ENCODE data around the gene TAGLN2. TPM values are rescaled to one million over a fixed set of nuclear protein-coding genes. Genes with fewer than 3 reads are reported as not detected.

Gene TAGLN2
- total and polyA plus RNA-seq, 9 of the 15 experiments (the other 6 are each of a cell fraction or from before 2014, with no cell fraction given) = 192 to 683 (median 455) TPM

DNA sequence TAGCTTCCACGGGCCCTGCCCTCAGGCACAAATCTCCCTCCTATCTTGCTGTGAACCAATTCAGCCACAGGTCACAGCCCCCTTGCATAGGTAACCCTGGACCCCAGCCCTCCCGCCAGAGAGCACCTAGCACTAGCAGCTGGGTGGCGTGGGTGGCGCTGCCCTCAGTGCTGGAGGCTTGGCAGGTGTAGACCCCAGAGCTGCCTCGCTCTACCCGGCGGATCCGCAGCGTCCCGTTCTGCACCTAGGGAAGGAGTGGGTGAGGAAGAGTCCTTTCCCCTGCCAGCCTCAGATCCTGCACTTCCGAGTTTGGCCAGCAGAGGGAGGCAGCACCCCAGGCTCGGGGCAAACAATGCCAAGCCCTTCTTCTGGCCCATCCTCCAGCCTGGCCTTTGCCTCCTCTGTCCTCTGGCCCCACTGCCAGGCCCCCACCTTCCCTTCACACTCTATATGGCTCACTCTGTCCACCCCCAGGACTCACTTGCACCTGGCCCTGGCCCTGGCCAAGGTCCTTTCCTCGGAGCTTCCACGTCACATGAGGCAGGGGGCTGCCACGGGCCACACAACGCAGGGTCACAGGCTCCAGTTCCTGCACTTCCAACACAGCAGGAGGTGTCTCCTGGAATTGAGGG lies 11.1 kb upstream of the TAGLN2 start (continued):
- TF ChIP-seq ZBED1 (IDR thresholded peaks at IDR 0.05) = no peak
- TF ChIP-seq ZNF124 (CRISPR knock-in tag; IDR thresholded peaks at IDR 0.05) = no peak
- peak; percentile 92 for TF ChIP-seq SMC3 (conservative IDR thresholded peaks at IDR 0.05; ENCODE audit: insufficient read depth, low read depth, low read length)
- TF ChIP-seq, protein P1, sequence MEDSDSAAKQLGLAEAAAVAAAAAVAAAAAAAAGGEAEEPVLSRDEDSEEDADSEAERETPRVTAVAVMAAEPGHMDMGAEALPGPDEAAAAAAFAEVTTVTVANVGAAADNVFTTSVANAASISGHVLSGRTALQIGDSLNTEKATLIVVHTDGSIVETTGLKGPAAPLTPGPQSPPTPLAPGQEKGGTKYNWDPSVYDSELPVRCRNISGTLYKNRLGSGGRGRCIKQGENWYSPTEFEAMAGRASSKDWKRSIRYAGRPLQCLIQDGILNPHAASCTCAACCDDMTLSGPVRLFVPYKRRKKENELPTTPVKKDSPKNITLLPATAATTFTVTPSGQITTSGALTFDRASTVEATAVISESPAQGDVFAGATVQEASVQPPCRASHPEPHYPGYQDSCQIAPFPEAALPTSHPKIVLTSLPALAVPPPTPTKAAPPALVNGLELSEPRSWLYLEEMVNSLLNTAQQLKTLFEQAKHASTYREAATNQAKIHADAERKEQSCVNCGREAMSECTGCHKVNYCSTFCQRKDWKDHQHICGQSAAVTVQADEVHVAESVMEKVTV (CRISPR knock-in tag; IDR thresholded peaks at IDR 0.05) = peak; percentile 86
- TF ChIP-seq PHB2 (IDR thresholded peaks at IDR 0.05; ENCODE audit: low read depth) = no peak
- TF ChIP-seq, protein P2, sequence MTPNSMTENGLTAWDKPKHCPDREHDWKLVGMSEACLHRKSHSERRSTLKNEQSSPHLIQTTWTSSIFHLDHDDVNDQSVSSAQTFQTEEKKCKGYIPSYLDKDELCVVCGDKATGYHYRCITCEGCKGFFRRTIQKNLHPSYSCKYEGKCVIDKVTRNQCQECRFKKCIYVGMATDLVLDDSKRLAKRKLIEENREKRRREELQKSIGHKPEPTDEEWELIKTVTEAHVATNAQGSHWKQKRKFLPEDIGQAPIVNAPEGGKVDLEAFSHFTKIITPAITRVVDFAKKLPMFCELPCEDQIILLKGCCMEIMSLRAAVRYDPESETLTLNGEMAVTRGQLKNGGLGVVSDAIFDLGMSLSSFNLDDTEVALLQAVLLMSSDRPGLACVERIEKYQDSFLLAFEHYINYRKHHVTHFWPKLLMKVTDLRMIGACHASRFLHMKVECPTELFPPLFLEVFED (CRISPR knock-in tag; conservative IDR thresholded peaks at IDR 0.05) = no peak
- TF ChIP-seq STAG1 (CRISPR knock-in tag; IDR thresholded peaks at IDR 0.05; ENCODE audit: borderline replicate concordance) = peak; percentile 87
- TF ChIP-seq ZNF232 (CRISPR knock-in tag; IDR thresholded peaks at IDR 0.05) = no peak
- no peak for TF ChIP-seq ZNF445 (CRISPR knock-in tag; IDR thresholded peaks at IDR 0.05; ENCODE audit: low read depth)
- TF ChIP-seq, protein P3, sequence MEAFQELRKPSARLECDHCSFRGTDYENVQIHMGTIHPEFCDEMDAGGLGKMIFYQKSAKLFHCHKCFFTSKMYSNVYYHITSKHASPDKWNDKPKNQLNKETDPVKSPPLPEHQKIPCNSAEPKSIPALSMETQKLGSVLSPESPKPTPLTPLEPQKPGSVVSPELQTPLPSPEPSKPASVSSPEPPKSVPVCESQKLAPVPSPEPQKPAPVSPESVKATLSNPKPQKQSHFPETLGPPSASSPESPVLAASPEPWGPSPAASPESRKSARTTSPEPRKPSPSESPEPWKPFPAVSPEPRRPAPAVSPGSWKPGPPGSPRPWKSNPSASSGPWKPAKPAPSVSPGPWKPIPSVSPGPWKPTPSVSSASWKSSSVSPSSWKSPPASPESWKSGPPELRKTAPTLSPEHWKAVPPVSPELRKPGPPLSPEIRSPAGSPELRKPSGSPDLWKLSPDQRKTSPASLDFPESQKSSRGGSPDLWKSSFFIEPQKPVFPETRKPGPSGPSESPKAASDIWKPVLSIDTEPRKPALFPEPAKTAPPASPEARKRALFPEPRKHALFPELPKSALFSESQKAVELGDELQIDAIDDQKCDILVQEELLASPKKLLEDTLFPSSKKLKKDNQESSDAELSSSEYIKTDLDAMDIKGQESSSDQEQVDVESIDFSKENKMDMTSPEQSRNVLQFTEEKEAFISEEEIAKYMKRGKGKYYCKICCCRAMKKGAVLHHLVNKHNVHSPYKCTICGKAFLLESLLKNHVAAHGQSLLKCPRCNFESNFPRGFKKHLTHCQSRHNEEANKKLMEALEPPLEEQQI (IDR thresholded peaks at IDR 0.05) = no peak
- no peak for TF ChIP-seq SIN3A (IDR thresholded peaks at IDR 0.05; ENCODE audit: borderline replicate concordance in 2 of 2, control insufficient read depth in 1 of 2, low read depth in 2 of 2, low read length in 2 of 2)
- TF ChIP-seq, protein P4, sequence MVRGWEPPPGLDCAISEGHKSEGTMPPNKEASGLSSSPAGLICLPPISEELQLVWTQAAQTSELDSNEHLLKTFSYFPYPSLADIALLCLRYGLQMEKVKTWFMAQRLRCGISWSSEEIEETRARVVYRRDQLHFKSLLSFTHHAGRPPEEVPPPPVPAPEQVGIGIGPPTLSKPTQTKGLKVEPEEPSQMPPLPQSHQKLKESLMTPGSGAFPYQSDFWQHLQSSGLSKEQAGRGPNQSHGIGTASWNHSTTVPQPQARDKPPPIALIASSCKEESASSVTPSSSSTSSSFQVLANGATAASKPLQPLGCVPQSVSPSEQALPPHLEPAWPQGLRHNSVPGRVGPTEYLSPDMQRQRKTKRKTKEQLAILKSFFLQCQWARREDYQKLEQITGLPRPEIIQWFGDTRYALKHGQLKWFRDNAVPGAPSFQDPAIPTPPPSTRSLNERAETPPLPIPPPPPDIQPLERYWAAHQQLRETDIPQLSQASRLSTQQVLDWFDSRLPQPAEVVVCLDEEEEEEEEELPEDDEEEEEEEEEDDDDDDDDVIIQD (CRISPR knock-in tag; IDR thresholded peaks at IDR 0.05) = no peak
- peak; percentile 34; the same call in 1 of the 2 replicates for TF ChIP-seq JUND (IDR thresholded peaks at IDR 0.05; ENCODE audit: borderline replicate concordance, low read depth, low read length)
- no peak for TF ChIP-seq JUND (tag; IDR thresholded peaks at IDR 0.05; ENCODE audit: borderline replicate concordance, low read depth, low read length)
- no peak for TF ChIP-seq E2F3 (CRISPR knock-in tag; IDR thresholded peaks at IDR 0.05)
- TF ChIP-seq KHSRP (IDR thresholded peaks at IDR 0.05) = no peak
- TF ChIP-seq FOXA1 (IDR thresholded peaks at IDR 0.05; ENCODE audit: borderline replicate concordance) = no peak
- no peak for TF ChIP-seq GTF2A2 (tag; IDR thresholded peaks at IDR 0.05)
